NCI-H2081 treated with DMSO at 0.1 percent for 48 hours (cell line): ENCODE results near the gene CD163.
"Not testable (repeated sequence)": the region's sequence is repeated elsewhere in the genome, so short reads cannot be mapped to it uniquely, and the experiment has no call there.

ENCODE experiments used
- DNase-seq: peaks from one replicate; lab custom pipeline; 2025; lab: John Stamatoyannopoulos, UW

The CD163 gene

DNA sequence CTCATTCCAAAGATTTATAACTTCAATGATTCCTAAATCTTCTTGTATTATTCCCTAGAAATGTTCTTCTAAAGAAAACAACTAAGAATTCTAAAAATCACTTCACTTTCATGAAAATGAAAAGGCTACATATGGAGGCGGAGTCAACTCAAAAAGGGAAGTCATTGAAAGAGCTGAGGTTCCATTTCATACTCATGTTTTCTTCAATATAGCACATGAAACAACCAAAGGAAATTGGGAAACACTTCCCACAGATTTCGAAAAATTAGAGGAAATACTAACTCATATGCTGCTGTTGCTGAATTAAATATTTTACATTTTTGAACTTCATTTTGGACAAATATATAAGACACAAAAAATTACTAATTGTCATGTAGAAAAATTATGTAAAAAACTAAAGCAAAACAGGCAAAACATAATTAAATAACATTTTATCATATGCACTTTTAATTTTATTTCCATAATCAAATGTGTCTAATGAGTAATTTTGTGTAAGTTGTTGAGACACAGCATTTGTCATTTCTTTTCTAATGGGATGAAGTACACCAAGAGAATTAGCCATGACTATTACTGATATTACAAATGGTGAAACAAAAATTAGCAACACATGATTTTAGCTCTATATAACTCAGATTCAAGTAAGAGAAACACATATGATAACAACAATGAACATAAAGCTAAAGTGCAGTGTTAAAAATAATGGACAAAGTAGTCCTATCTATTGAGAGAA, at the start of gene CD163:
Gene CD163 (minus strand): TSS at position 92 of the 730 bp plus-strand sequence. CDS start 87 bp downstream, at position 5.
- no peak for DNase-seq

DNA sequence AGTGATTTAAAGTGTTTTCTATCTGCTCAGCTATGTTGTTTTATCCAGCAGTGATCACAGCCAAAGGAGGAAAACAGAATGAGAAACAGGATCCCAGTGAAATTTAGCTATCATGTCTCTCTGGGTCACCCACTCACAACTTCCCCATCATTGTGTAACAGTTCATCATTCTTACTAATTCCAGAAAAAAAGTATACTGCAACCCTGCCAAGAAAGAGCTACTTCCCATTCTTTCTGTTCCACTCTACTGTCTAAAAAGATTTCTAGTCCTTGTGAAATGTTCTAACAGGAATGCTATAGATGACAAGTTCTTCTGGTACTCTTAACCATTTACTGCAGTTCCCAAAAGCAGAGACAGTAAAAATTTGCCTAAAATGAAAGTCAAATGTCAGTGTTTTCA, 39.2 kb upstream of the CD163 start:
- DNase-seq = no peak

DNA sequence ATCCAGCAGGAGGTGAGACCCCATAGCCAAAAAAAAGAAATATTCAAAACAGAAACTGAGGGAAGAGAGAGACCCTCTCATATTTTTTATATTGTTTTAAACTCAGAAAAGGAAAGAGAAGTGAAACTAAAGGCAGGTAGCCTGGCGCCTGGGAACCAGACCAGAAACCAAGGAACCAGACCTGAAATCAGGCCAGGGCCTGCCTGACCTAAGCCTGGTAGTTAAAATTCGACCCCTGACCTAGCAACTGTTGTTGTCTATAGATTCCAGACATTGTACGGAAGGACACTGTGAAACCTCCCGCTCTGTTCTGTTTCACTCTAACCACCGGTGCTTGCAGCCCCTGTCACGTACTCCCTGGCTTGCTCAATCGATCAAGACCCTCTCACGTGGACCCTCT, 38.5 kb upstream of the CD163 start:
- DNase-seq = no peak

DNA sequence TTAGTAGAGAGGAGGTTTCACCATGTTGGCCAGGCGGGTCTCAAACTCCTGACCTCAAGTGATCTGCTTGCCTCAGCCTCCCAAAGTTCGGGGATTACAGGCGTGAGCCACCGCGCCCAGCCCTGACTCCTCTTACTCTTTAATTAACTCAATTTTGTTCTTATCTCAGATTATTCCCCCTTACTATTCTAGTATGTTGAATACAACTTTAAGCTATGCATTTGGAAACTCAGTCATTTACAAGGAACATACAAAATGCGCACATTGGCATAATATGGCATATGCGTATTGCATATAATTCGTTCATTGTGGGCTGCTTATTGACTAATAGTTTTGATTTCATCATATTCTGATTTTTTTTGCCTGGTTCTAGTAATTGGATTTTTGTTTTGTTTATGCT, 10.8 kb upstream of the CD163 start:
- DNase-seq = no peak

DNA sequence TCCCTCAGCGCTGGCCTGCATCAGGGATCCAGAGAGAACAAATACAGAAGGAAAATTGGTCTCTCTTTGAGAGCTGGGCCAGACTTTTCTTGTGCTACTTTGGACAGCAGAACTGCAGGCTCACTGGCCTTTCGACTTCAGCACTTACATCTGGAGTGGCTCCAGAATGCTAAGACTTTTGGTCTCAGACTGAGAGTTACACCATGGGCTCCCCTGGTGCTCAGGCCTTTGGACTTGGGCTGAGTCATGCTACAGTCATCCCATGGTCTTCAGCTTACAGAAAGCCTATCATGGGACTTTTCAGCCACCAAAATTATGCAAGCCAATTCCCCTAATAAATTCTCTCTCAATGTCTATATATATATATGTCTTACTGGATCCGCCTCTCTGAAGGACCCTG, 9.0 kb upstream of the CD163 start:
- no peak for DNase-seq

DNA sequence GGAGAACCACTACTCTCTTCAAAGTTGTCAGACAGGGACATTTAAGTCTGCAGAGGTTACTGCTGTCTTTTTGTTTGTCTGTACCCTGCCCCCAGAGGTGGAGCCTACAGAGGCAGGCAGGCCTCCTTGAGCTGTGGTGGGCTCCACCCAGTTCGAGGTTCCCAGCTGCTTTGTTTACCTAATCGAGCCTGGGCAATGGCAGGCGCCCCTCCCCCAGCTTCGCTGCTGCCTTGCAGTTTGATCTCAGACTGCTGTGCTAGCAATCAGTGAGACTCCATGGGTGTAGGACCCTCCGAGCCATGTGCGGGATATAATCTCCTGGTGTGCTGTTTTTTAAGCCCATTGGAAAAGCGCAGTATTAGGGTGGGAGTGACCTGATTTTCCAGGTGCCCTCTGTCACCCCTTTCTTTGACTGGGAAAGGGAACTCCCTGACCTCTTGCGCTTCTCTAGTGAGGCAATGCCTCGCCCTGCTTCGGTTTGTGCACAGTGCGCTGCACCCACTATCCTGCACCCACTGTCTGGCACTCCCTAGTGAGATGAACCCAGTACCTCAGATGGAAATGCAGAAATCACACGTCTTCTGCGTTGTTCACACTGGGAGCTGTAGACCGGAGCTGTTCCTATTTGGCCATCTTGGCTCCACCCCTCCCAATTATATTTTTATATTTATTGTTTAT, 6.4 kb upstream of the CD163 start:
- DNase-seq = not testable (repeated sequence)

DNA sequence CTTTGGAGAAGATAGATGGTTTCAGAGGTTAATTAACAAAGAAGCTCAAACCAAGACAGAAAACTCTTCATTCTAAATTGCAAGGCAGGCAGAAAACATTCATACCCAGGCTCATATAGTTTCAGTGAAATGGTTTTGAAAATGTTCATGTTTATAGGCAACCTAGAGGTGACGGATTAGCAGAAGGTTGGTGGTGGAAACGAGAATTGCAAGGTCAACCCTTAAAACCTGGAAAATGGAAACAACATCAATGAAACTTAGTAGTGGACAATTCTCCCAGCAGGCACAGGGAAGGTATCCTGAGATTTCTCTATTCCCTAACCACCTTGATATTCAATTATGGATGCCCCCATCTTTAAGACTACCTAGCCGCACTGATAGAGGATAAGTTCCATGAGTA, 965 bp downstream of the CD163 start:
- no peak for DNase-seq

DNA sequence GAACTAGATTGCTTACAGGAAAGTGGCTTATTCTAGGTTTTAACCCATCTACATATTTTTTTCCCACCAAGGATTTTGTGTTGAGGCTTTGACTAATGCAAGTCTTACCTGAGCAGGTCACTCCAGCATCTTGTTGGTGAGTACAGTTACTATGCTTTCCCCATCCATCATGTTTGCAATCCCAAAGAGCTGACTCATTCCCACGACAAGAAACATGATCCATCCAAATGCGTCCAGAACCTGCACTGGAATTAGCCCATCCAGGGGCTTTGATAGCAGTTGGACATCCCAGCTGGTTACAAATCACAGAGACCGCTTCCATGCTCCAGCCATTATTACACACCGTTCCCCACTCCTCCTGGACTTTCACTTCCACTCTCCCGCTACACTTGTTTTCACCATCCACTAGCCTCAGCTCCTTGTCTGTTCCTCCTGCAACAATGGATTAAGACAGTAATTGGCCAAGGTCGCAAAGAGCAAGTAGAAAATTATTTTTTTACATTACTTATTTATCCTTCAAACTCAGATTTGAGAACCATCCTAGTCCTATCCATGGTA, 2.5 kb downstream of the CD163 start:
- no peak for DNase-seq

DNA sequence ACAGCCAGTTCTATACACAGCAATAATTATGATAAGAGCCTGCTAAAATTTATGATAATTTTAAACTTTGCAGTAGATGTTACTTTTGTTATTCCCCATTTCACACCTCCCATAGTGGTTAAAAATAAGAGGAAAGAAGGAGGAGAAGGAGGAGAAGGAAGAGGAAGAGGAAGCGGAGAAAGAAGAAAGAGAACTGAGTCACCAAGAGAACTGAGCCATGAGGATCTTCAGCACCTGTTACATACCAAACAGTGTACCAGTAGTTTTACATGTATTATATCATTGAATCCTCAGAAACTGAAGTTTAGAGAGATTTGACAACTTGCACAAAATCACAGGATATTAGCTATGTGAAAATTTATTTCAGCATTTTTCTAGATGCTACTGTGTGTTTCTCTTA, 3.9 kb downstream of the CD163 start:
- DNase-seq = no peak

DNA sequence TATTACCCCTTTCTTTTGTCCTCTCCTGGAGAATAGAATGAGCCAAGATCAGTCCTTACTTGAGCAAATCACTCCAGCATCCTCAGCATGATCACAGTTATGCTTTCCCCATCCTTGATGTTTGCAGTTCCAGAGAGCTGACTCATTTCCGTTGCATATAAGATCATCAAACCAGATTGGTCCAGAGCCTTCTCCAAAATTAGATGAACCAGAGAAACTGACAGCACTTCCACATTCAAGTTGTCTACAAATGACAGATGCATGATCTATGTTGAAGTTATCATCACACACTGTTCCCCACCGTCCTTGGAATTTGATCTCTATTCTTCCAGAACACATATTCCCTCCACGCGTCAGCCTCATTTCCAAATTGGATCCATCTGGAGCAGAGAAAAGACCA, 4.8 kb downstream of the CD163 start:
- DNase-seq = no peak

DNA sequence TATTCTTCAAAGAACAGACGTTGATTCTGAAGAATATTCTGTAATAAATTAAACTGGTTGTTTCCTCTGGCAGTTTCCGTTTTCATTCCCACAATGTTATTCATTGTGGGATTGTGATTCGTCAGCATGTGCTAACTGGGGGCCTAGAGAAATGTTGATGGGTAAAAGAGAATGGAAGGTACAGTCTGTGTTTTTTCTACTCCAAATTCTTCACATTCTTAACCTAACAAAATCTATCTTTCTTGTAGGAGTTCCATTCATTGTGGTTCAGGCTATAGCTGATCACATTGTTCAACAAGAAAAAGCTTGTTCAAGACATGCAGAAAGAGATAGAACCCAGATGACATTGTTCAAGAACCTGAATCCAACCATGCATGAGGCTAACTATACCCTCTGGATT, 5.9 kb downstream of the CD163 start:
- no peak for DNase-seq

DNA sequence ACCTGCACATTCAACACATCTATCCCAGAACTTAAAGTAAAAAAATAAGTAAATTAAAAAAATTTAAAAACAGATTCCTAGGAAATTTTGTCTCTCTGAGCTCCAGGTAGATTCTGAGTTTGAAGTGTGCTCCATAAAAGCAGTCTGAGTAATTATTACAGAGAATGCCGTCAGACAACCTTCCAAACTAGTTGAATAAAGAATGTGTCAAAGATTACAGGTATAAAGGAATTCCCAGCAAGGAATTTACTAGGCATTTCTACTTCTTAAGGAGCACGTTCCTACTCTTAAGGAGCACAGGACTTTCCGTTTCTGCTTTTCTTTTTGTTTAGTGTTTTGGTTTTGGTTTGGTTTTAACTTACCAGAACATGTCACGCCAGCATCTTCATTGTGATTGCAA, 7.1 kb downstream of the CD163 start:
- DNase-seq = no peak

DNA sequence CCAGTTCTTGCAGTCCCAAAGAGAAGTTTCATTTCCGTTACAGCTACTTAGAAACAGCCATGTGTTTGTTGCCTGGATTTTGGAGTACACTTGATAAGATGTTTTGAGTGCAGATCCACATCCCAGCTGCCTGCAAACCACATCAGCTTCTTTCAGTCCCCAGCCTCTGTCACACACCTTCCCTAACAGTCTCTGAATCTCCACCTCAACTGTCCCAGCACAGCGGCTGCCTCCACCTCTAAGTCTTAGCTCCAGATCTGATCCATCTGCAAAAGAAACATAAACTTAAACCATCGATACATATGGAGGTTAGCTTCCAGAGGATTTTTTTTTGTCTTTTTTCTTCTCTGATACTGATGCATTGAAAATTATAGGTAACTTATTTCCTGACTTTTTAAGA, 8.4 kb downstream of the CD163 start:
- DNase-seq = no peak

DNA sequence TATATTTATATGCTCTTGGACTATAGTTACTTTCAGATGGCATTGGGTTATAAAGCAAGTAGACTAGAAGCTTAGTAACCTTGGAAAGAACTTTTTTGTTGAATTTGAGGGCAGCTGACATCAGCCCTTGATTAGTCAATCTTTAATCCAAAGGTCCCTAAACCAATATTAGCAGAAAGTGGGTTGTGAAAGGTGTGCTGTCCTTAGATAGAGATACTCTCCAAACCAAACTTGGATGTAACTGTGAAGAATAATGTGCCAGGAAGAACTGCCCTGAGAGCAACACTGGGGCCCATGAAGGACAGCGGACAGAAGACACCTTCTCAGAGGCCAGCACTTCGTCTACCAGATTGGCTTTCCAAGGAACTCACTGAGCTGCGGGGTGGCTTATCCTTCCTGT, 10.6 kb downstream of the CD163 start:
- no peak for DNase-seq

DNA sequence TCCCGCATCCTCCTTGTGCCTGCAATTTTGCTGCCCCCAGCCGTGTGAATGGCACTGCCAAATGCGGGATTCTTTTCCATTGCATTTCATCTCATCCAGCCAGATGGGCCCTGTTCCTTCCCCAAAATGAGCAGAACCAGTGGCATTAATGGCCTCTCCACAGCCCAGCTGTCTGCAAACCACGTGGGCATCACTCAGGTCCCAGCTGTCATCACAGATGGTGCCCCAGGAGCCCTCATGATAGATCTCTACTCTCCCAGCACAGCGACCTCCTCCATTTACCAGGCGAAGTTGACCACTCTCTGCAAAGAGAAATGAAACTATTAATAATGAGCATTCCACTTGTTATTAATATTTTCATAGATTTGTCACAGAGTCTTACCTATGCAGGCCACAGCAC, 17.1 kb downstream of the CD163 start:
- DNase-seq = no peak

DNA sequence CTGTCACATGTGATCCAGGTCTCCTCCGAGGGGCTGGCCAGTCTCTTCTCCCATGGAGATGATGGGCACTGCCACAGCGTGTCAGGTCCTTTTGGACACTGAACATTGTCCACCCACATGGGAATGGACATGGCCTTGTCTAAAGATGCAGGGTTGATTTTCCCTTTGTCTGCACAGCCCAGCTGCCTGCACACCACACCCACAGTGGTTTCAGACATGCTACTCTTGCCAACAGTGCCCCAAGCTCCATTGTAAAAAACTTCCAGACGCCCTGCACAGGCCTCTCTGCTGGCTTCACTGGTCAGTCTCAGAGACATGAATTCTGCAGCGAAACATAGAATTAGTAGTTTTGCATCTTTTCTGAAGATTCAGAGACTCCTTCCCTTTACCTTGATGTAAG, 18.5 kb downstream of the CD163 start:
- no peak for DNase-seq

DNA sequence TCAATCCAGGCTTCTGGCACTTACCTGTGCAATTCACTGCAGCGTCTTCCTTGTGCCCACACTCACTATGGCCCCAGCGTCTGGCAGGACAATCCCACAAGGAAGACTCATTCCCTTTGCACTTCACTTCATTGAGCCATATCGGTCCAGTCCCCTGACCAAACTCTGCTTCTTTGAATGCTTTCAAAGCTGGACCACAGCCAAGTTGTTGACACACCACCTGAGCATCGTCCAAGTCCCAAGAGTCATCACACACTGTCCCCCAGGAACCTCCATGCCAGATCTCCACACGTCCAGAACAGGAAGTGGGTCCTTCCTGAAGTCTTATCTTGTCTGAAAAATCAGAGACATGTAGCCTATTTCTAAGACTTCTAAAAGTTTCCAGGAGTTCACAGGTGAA, 20.2 kb downstream of the CD163 start:
- DNase-seq = no peak

DNA sequence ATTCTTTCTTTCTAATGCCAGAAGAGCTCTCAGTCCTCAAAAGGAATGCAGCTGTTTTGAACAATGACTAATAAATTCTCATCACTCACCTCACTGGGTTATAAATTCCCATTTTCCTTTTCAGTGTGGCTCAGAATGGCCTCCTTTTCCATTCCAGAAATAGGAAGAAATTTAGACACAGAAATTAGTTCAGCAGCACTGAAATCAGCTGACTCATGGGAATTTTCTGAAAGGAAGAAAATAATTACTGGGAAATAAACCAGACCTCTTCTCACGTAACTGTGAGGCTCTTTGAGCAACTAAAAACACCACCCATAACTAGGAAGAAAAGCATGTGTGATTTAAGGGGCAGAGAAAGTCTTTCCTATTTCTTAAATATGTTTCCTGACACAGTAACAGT, 23.8 kb downstream of the CD163 start:
- DNase-seq = no peak

DNA sequence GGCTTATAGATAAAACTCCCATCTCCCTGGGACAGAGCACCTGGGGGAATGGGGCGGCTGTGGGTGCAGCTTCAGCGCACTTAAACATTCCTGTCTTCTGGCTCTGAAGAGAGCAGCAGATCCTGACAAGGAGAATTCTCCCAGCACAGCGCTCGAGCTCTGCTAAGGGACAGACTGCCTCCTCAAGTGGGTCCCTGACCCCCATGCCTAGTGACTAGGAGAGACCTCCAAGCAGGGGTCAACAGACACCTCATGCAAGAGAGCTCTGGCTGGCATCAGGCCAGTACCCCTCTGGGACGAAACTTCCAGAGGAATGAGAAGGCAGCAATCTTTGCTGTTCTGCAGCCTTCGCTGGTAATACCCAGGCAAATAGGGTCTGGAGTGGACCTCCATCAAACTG, 31.5 kb downstream of the CD163 start:
- no peak for DNase-seq

DNA sequence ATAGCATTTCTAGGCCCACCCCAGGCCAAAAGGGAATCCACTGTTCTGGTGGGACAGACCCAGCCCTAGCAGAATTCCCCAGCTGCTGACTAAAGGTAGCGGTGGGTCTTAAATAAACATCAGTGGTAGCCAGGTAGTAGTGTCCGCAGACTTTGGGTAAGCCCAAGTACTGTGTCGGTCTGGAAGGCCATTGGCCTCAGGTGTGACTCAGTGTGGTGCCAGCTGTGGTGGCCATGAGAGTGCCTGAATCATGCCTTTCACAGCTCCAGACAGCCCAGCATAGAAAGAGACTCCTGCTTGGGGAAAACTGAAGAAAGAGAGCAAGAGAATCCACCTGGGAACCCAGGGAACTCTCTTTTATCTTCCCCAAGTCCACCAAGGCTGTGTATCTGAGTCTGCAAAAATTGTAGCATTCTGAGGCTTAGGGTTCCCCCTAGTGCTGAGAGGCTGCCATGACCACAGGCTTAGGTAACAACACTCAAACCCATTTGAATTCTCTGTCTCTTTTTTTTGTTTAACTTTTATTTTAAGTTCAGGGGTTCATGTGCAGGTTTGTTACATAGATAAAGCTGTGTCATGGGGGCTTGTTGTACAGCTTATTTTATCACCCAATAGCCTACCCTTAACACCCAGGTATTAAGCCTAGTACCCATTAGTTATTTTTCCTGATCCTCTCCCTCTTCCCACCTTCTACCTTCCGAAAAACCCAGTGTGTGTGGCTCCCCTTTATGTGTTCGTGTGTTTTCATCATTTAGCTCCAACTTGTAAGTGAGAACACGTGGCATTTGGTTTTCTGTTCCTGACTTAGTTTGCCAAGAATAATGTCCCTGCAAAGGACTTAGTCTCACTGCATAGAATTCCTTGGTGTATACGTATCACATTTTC, 43.0 kb downstream of the CD163 start:
- no peak for DNase-seq

DNA sequence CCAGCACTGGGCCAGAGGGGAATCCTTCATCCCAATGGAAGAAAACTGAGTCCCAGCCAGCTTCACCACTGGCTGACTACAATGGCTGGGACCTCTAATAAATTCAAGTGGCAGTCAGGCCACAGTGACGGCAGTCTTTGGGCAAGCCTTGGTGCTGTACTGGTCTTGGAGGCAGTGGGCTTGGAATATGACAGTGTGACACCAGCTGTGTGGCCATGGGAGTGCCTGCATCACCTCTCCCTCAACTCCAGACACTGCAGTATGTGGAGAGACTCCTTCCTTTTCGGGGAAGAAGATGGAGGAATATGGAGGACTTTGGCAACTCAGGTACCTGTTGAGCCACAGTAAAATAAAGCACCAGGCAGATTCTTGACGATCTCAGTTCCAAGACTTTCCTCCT, 43.6 kb downstream of the CD163 start:
- DNase-seq = no peak

DNA sequence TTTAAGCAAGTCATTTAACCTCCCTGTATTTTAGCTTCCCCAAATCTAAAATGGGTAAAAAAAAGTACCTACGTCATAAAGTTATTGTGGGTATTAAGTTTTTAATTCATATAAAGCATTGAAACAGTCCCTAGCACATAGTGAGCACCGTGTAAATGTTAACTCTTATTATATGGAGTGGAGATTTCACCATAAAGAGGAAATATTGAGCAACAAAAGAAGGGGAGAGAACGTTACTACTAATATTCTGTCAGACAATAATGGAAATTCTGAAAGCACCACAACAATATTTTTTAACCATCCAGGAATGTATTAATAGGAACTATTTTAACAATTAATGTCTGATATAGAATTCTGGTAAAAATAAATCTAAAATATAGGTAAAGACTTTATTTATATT, 51.8 kb downstream of the CD163 start:
- DNase-seq = no peak

DNA sequence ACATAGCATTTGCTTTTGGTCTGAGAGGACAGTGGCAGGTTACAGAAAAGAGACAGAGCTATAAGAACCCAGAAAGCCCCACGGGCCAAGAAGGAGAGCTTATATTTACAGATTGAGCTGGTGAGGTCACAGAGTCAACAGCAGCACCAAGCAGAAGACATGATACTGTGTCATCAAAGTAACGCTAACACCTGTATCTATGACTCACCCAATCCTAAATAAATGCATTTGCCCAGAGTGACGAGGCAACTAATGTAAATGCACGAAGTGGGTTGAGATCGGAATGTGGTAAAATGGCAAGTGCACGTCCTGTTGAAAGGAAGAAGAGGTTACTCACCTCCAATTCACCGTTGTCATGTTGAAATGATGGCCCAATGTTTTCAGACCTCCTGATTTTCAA, 52.9 kb downstream of the CD163 start:
- DNase-seq = no peak
